Measurements from ENCODE around the gene TSKU. TPM values are rescaled to one million over a fixed set of nuclear protein-coding genes. Genes with fewer than 3 reads are reported as not detected.

Gene TSKU
- total RNA-seq, 1 donor from 2014 or later: 29.9 TPM

DNA sequence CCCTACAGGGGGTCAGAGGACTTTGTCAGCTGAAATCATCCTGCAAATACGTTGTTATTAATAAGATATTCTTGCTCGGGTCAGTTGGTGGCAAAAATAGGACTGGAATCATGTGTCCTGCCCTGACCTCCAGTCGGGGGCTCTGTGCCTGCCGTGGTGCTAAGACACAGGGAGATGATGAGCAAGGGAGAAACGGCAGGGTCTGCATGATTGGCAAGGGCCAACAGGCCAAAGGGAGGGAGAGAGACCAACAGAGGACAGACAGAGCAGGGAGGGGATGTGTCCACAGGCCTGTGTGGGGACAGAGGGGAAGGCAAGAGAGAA, 10.4 kb upstream of the TSKU start:
- Mint-ChIP-seq H3K4me1 (ENCODE audit: unreplicated experiment) (peaks cover 31% of the 10 kb centered on the region), H3K27me3 (ENCODE audit: unreplicated experiment) (peaks cover 3% of the 10 kb centered on the region), H3K4me3 (ENCODE audit: unreplicated experiment) (no peak overlapping the region), H3K36me3 (ENCODE audit: low read depth, unreplicated experiment) (peaks cover 16% of the 10 kb centered on the region), H3K27ac (ENCODE audit: unreplicated experiment) (peak overlapping the region; percentile 18), H3K9me3 (ENCODE audit: unreplicated experiment) (peaks cover 11% of the 10 kb centered on the region)
- TF ChIP-seq, protein P1, sequence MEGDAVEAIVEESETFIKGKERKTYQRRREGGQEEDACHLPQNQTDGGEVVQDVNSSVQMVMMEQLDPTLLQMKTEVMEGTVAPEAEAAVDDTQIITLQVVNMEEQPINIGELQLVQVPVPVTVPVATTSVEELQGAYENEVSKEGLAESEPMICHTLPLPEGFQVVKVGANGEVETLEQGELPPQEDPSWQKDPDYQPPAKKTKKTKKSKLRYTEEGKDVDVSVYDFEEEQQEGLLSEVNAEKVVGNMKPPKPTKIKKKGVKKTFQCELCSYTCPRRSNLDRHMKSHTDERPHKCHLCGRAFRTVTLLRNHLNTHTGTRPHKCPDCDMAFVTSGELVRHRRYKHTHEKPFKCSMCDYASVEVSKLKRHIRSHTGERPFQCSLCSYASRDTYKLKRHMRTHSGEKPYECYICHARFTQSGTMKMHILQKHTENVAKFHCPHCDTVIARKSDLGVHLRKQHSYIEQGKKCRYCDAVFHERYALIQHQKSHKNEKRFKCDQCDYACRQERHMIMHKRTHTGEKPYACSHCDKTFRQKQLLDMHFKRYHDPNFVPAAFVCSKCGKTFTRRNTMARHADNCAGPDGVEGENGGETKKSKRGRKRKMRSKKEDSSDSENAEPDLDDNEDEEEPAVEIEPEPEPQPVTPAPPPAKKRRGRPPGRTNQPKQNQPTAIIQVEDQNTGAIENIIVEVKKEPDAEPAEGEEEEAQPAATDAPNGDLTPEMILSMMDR (IDR thresholded peaks at IDR 0.05; ENCODE audit: unreplicated experiment): no peak
- DNase-seq (ENCODE audit: low spot score): no peak

- Mint-ChIP-seq H3K36me3 (ENCODE audit: low read depth, unreplicated experiment) (peaks cover 26% of the 10 kb centered on the region), H3K27ac (ENCODE audit: unreplicated experiment) (no peak overlapping the region)
Measured at GRCh38 chr11:76773921-76774361, 9.2 kb upstream of the TSKU start.

DNA sequence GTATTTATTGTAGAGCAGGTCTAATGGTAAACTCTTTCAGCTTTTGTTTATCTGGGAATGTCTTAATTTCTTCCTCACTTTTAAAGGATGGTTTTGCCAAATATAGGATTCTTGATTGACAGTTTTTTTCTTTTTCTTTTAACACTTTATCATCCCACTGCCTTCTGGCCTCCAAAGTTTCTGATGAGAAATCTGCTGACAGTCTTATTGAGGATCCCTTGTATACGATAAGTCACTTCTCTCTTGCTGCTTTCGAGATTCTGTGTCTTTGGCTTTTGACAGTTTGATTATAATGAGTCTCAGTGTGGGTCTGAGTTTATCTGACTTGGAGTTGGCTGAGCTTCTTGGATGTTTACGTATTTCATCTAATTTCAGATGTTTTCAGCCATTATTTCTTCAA, 6.7 kb upstream of the TSKU start:
- Mint-ChIP-seq H3K4me1 (ENCODE audit: unreplicated experiment) (peaks cover 27% of the 10 kb centered on the region), H3K27ac (ENCODE audit: unreplicated experiment) (no peak overlapping the region), H3K36me3 (ENCODE audit: low read depth, unreplicated experiment) (peaks cover 38% of the 10 kb centered on the region), H3K4me3 (ENCODE audit: unreplicated experiment) (no peak overlapping the region), H3K9me3 (ENCODE audit: unreplicated experiment) (peaks cover 11% of the 10 kb centered on the region), H3K27me3 (ENCODE audit: unreplicated experiment) (peaks cover 11% of the 10 kb centered on the region)
- DNase-seq (ENCODE audit: low spot score): no peak
- TF ChIP-seq, protein P1 (IDR thresholded peaks at IDR 0.05; ENCODE audit: unreplicated experiment): no peak

More at GRCh38 chr11:76773921-76774361, 9.2 kb upstream of the TSKU start:
- Mint-ChIP-seq H3K27me3 (ENCODE audit: unreplicated experiment) (peaks cover 8% of the 10 kb centered on the region), H3K4me1 (ENCODE audit: unreplicated experiment) (peaks cover 20% of the 10 kb centered on the region), H3K4me3 (ENCODE audit: unreplicated experiment) (no peak overlapping the region), H3K9me3 (ENCODE audit: unreplicated experiment) (peaks cover 11% of the 10 kb centered on the region)
- TF ChIP-seq, protein P1 (IDR thresholded peaks at IDR 0.05; ENCODE audit: unreplicated experiment): no peak
- DNase-seq (ENCODE audit: low spot score): no peak

- Mint-ChIP-seq H3K27me3 (ENCODE audit: unreplicated experiment) (peaks cover 8% of the 10 kb centered on the region), H3K36me3 (ENCODE audit: low read depth, unreplicated experiment) (peaks cover 38% of the 10 kb centered on the region), H3K4me3 (ENCODE audit: unreplicated experiment) (no peak overlapping the region), H3K4me1 (ENCODE audit: unreplicated experiment) (peaks cover 21% of the 10 kb centered on the region), H3K27ac (ENCODE audit: unreplicated experiment) (no peak overlapping the region), H3K9me3 (ENCODE audit: unreplicated experiment) (peaks cover 11% of the 10 kb centered on the region)
- TF ChIP-seq, protein P1 (IDR thresholded peaks at IDR 0.05; ENCODE audit: unreplicated experiment): no peak
- DNase-seq (ENCODE audit: low spot score): no peak
Measured at GRCh38 chr11:76777305-76777704, 5.9 kb upstream of the TSKU start.

GRCh38 chr11:76777876-76778275, 5.3 kb upstream of the TSKU start:
- peaks cover 21% of the 10 kb centered on the region for H3K4me1 Mint-ChIP-seq (ENCODE audit: unreplicated experiment)
- TF ChIP-seq, protein P1 (IDR thresholded peaks at IDR 0.05; ENCODE audit: unreplicated experiment): no peak
- DNase-seq (ENCODE audit: low spot score): no peak
- H3K27me3 Mint-ChIP-seq (ENCODE audit: unreplicated experiment): peaks cover 10% of the 10 kb centered on the region
- H3K4me3 Mint-ChIP-seq (ENCODE audit: unreplicated experiment): no peak overlapping the region
- peaks cover 38% of the 10 kb centered on the region for H3K36me3 Mint-ChIP-seq (ENCODE audit: low read depth, unreplicated experiment)
- H3K27ac Mint-ChIP-seq (ENCODE audit: unreplicated experiment): no peak overlapping the region
- H3K9me3 Mint-ChIP-seq (ENCODE audit: unreplicated experiment): peaks cover 11% of the 10 kb centered on the region

Measured in endothelial cell (in vitro differentiated cells).